CD4-positive, alpha-beta T cell treated with Interferon gamma for 1 hour (primary cell): Measurements from ENCODE around the gene NFATC3.
"Not testable (repeated sequence)": the region's sequence is repeated elsewhere in the genome, so short reads cannot be mapped to it uniquely, and the experiment has no call there.

Source experiments
- DNase-seq: peaks from one replicate; pipeline ENCODE4 v3.0.0-alpha.2; 2020

Gene NFATC3

DNA sequence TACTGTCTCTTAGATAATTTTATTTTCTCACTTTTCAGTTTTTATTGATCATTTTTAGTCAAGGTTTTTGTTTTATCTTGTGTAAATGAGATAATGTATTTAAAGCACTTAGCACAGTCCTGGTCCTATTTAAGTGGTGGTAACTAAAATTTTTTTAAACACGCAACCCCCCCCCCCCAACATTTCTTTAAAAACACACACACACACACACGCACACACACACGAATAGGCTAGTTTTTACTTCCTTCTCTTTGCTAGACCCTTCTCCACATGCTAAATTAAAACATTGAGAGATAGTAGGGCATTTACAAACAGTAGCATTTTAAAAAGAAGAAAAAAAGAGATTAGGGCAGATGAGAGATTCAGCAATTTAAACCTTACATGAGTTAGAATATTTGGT lies 5.0 kb downstream of the NFATC3 start:
- no peak for DNase-seq

DNA sequence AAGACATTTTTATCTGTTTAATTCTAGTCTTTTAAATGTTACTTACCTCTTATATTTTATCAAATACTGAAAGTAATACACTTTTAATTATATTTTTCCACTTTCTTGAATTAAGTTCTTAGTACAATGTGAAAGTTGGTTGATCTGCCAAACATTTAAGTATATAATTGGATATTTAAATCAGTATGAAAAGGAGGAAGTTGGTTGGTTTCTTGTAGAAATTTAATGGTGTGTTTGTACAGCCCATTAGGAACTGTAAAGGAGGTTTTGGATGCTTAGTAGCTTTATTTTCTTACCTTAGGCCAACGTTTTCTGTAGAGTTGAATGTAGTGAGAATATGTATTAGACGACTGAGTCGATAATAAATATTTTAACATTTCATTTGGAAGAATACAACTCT lies 5.4 kb downstream of the NFATC3 start:
- no peak for DNase-seq

DNA sequence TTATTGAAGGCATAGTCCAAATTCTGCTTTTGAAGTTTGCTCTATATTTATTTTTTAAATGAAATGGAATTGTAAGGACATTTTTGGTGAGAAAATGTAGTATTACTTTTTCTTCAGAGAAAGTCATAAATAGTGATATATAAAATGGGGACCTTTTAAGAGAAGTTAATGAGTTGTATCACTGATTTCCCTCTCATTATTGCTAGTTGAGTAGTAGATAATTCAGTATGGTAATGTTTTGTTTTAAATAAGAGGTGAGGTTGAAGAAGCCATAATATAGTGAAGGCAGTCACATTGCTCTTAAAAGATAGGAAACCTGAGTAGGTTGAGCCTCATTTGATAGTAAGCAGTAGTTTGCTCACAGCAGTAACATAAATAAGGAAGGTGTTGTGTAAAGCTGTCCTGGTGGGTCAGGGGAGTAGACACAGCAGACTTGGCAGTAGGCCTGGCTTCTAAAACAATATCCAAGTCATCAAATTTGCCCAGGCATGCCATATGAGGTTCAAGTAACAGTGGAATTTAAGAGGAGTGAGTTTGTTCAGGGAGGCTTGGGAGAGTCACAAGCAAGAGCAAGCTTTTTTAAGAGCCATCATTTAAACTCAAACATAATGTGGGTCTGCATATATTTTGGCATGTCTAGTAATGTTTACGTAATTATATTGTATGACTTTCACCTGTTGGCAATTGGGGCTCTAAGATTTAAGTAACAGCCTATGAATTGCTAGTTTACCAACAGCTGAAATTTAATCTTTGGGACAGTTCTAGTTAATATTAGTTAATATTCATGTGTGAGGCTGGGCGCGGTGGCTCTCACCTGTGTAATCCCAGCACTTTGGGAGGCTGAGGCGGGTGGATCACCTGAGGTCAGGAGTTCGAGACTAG lies 6.5 kb downstream of the NFATC3 start:
- DNase-seq = no peak

DNA sequence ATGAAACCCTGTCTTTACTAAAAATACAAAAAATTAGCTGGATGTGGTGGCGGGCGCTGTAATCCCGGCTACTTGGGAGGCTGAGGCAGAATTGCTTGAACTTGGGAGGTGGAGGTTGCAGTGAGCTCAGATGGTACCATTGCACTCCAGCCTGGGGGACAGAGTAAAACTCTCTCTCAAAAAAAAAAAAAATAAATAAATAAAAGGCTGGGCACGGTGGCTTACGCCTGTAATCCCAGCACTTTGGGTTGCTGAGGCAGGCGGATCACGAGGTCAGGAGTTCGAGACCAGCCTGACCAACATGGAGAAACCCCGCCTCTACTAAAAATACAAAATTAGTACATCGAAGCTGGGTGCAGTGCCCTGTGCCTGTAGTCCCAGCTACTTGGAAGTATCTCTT lies 7.1 kb downstream of the NFATC3 start:
- not testable (repeated sequence) for DNase-seq

DNA sequence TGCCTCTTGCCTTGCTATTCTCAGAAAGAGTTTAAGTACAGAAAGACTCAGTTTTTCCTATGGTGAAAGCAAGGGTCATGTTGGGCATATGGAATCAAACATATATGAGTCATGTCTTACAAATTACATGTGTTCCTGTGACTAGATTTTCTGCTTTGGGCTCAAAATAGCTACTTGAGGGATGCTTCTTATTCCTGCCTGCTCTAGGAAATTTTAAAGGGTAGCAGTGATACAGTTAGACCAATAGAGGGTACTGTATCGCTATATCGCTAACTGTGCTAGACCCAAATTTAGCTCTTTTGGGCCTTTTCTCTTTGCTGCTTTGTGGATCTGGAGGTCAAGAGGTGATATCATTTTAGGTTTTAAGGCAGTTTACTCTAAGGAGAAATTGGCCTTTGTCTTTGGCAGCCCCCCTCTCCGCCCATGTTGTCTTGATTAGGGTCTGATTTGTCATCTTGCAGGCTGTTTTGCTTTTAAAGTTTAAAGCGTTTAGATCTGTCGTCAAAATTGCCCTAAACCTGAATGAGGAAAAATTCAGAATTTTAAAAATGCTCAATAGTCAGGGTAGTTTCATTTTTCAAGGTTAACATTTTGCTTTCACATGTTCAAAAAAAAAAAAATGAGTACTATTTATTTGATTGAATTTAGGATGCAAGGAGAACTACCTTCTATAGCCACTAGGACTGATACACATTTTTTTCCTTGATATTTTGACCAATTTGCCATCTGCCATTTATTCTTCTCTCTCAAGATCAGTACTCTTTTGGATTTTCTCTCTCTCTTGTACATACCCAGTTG lies 8.8 kb downstream of the NFATC3 start:
- DNase-seq = no peak

DNA sequence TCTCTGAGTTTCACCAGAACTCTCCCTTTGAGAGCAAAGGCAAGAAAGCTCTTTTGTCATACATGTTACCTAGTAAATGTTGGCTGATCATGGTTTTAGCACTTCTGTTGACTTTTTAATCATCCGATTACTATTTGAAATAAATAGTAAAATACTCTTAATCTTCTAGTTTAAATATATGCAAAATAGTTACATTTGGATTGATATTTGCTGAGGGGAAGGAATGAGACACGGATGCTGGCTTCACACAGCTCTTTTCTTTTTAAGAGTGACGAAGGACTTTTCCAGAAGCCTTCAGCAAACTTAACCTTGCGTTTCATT lies 9.4 kb downstream of the NFATC3 start:
- DNase-seq = no peak

DNA sequence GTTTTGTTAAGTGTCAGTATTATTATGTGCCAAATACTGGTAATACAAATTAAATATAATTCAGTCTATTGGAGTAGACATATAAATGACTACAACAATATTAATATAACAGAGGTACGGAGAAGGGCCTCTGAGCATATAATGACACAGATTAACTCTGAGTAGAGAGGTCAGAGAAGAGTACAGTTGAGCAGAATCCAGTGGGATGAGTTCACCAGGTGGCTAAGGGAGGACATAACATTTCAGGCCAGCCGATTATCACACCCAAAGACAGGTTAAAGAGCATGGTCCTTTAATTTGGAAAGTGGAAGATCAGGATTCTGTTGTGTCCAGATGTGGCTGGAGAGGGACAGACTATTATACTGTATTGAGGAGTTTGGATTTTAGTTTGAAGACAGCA lies 11.3 kb downstream of the NFATC3 start:
- DNase-seq = no peak

DNA sequence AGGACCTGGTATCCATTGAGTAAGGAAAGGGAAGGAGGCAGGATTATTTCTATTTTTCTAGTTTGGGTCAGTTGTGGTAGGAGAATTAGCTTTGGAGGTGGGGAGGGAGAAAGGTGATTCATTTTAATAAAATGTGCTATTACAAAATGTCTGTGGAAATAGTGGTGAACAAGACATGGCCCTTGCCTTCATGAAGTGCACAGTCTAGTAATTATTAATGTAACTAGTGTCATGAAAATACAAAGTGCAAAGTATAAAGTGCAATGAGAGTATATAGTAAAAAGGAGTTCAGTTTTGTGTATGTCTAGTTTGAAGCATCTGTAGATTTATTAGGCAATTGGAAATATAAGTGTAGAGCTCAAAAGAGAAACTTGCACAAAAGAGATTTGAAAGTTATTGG lies 11.9 kb downstream of the NFATC3 start:
- DNase-seq = no peak

DNA sequence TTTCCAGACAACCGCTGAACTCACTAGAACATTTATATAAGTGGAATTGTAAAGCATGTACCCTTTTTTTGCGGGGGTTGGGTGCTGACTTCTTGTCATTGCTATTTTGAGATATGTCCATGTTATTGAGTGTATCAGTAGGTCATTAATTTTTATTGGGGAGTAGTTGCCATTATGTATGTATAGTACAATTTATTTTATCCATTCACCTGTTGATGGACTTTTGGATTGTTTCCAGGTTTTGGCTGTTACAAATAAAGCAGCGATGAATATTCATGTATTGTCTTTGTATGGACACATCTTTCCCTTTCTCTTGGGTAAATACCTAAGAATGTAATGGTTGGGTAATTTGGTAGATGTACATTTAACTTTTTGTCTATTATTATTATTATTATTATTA lies 12.7 kb downstream of the NFATC3 start:
- DNase-seq = no peak

DNA sequence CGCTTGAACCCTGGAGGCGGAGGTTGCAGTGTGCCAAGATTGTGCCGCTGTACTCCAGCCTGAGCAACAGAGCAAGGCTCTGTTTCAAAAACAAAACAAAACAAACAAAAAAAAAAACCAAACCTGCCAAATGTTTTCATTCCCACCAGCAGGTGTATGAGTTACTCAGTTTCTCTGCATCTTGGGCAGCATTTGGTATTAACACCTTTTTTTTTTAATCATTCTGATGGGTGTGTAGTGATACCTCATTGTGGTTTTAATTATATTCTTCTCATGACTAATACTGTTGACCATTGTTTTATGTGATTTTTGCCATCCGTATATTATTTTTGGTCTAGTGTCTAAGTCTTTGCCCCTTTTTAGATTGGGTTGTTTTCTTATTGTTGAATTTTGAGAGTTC lies 15.3 kb downstream of the NFATC3 start:
- DNase-seq = no peak

DNA sequence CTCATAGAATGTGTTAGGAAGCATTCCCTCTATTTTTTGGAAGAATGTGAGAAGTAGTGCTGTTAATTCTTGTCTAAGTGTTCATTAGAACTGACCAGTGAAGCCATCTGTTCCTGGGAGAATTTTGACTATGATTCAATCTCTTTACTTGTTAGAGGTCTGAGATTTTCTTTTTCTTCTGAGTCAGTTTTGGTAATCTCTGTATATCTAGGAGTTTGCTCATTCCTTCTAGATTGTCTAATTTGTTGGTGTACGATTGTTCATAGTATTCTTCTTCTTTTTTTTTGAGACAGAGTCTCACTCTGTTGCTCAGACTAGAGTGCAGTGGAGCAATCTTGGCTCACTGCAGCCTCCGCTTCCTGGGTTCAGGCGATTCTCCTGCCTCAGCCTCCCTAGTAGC lies 20.4 kb downstream of the NFATC3 start:
- DNase-seq = no peak

DNA sequence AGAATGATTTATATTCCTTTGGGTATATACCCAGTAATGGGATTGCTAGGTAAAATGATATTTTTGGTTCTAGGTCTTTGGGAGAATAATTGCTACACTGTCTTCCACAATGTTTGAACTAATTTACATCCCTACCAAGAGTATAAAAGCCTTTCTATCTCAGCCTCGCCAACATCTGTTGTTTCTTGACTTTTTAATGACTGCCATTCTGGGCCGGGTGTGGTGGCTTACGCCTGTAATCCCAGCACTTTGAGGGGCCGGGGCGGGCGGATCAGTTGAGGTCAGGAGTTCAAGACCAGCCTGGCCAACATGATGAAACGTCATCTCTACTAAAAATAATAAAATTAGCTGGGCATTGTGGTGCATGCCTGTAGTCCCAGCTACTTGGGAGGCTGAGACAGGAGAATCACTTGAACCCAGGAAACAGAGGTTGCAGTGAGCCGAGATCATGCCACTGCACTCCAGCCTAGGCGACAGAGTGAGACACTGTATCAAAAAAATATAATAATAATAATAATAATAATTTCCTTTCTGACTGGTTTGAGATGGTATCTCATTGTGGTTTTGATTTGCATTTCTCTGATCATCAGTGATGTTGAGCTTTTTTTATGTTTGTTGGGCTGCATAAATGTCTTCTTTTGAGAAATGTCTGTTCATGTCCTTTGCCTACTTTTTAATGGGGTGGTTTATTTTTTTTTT lies 22.2 kb downstream of the NFATC3 start:
- DNase-seq = not testable (repeated sequence)

DNA sequence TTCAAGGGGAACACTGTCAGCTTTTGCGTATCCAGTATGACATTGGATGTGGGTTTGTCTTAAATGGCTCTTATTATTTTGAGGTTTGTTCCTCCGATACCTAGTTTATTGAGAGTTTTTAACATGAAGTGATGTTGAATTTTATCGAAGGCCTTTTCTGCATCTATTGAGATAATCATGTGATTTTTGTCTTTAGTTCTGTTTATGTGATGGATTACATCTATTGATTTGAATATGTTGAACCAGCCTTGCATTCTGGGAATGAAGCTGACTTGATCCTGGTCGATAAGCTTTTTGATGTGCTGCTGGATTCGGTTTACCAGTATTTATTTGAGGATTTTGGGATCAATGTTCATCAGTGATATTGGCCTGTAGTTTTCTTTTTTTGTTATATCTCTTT lies 24.0 kb downstream of the NFATC3 start:
- not testable (repeated sequence) for DNase-seq

DNA sequence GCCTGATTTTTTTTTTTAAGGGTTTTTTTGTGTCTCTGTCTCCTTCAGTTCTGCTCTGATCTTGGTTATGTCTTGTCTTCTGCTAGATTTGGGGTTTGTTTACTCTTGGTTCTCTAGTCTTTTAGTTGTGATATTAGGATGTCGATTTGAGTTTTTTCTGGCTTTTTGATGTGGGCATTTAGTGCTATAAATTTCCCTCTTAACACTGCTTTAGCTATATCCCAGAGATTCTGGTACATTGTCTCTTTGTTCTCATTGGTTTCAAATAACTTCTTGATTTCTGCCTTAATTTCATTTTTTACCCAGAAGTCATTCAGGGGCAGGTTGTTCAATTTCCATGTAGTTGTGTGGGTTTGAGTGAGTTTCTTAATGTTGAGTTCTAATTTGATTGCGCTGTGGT lies 25.4 kb downstream of the NFATC3 start:
- not testable (repeated sequence) for DNase-seq

DNA sequence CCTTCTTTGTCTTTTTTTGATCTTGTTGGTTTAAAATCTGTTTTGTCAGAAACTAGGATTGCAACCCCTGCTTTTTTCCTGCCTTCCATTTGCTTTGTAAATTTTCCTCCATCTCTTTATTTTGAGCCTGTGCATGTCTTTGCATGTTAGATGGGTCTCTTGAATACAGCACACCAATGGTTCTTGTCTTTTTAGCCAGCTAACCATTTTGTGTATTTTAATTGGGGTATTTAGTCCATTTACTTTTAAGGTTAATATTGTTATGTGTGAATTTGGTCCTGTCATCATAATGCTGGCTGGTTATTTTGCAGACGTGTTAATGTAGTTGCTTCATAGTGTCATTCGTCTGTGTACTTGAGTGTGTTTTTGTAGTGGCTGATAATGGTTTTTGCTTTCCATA lies 26.2 kb downstream of the NFATC3 start:
- DNase-seq = no peak

DNA sequence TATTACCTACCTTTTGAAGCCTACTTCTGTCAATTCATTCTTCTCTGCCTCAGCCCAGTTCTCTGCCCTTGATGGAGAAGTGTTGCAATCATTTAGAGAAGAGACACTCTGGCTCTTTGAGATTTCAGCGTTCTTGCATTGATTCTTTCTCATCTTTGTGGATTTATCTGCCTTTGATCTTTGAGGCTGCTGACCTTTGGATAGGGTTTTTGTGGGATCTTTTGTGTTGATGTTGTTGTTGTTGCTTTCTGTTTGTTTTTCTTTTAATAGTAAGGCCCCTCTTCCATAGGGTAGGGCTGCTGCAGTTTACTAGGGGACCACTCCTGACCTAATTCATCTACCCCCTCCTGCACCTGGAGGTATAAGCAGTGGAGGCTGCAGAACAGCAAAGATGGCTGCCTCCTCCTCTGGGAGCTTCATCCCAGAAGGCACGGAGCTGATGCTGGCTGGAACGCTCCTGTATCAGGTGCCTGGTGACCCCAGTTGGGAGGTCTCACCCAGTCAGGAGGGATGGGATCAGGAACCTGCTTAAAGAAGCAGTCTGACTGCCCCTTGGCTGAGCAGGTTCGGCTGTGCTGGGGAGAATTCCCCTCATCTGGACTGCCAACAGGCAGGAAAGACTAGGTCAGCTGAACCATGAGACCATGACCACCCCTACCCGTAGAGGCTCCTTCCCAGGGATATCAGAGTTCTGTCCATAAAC lies 28.0 kb downstream of the NFATC3 start:
- no peak for DNase-seq

DNA sequence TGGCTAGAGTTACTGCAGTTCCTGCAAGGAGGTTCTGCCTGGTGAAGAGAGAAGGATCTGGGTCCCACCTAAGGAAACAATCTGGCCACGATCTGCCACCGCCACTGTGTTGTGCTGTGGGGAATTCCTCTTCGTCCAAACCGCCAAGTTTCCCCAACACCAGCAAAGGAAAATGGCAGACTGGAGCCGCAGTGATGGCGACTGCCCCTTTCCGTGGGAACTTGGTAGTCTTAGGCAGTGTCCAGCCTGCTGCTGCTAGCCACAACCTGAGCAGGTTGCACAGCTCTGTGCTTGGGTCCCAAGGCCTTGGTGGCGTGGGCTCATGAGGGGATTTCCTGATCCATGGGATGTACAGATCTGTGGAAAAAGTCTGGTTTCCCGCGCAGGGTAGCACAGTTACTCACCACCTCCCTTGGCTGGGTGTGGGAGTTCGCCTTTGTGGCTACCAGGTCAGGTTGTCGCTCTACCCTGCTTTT lies 28.6 kb downstream of the NFATC3 start:
- DNase-seq = no peak

DNA sequence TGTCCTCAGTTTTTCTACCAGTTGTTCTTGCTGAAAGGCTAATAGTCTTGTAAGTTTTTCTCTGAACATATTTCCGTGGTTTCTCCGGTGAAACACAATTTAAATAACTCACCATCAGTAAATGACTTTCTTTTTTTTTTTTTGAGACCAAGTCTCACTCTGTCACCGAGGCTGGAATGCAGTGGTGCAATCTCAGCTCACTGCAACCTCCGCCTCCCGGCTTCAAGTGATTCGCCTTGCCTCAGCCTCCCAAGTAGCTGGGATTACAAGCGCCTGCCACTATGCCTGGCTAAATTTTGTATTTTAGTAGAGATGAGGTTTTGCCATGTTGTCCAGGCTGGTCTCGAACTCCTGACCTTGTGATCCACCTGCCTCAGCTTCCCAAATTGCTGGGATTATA lies 29.8 kb downstream of the NFATC3 start:
- DNase-seq = not testable (repeated sequence)

DNA sequence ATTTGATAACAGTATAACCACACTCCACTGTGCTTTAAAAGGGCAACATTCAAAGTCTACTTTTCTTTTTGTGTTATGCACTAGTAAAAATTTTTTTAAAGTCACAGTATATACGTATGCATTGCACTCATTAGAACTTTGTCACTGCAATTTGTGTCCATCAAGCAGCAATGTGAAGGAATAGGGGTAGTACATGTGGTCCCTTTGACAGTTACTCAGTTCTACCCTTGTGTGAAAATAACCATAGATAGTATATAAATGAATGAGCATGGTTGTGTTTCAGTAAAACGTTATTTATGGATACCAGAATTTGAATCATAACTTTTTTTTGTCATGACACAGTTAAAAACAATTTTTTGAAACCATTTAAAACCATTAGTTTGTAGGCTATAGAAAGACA lies 30.7 kb downstream of the NFATC3 start:
- DNase-seq = no peak

DNA sequence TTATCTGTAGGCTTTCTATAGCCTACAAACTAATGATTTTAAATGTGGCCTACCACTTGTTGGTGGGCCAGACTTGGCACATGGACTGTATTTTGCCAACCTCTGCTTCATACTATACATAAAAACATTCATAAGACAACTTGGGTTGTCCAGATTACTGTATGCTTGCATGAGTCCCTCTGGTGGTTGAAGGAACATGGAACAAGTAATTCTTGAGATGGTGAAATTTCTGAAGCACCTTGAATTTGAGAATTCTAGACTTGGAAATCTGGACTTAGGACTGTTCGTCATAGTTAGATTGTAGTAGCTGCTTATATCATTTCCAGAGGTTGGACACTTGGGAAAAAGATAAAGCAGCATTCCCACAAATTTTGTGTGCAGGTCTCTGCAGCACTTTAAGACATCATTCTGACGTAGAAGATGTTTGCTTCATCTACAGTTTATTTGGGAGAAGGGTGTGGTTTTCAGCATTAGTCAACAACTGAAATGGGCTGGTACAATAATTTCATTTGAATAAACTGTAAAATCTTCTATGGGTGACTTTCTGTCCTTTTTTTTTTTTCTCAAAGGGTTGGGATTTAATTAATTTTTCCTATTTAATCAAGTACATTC lies 31.2 kb downstream of the NFATC3 start:
- DNase-seq = no peak

DNA sequence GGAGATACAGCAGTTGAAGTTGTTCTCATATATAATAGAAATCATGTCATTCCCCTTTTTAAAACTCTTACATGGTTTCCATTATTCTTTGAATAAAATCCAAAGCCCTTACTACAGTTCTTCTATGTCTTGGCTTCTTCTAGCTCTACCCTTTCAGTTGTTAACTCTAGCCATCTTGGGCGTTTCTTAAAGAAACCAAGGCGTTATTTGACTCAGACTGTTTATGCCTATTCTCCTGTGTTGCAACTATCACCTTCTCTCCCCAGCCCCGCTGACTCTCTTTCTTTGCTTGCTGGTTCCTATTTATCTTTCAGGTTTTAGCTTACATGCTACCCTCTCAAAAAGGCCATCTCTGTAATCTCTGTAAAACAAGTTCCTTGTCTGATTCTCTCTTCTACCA lies 32.7 kb downstream of the NFATC3 start:
- no peak for DNase-seq

DNA sequence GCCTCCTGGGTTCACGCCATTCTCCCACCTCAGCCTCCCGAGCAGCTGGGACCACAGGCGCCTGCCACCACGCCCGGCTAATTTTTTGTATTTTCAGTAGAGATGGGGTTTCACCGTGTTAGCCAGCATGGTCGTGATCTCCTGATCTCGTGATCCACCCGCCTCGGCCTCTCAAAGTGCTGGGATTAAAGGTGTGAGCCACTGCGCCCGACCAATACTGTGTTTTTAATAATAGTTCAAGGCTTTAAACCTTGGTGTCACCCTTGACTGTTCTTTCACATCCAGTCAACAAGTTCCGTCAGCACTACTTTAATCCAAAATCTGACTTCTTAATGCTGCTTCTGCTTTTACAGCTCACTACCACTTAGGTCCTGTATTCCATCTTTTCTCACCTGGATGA lies 33.8 kb downstream of the NFATC3 start:
- DNase-seq = peak; percentile 3

DNA sequence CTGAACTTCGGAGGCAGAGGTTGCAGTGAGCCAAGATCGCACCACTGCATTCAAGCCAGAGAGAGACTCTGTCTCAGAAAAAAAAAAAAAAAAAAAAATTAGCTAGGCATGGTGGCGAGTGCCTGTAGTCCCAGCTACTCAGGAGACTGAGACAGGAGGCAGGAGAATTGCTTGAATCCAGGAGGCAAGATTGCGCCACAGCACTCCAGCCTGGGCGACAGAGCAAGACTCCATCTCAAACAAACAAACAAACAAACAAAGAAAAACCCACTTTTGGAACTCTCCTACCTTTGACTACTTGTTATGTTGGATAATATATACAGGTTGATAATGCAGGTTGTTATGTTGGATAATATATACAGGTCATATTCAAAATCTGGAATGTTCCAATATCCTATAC lies 35.3 kb downstream of the NFATC3 start:
- DNase-seq = not testable (repeated sequence)
